Ishikawa (cell line): ENCODE measurements around the gene NPAS3.

Experiments
- CREB1 ChIP-seq: IDR thresholded peaks from 2 replicates; pipeline ENCODE4 v1.6.1; 2012; ENCODE audit warnings: low read depth
- EGR1 ChIP-seq: IDR thresholded peaks from 2 replicates; pipeline ENCODE4 v1.6.1; 2012
- EP300 ChIP-seq: IDR thresholded peaks from 2 replicates; pipeline ENCODE4 v1.6.1; 2012; ENCODE audit warnings: borderline replicate concordance
- FOXM1 ChIP-seq: IDR thresholded peaks from 2 replicates; pipeline ENCODE4 v1.6.1; 2012; ENCODE audit warnings: low read depth, borderline replicate concordance
- RAD21 ChIP-seq: IDR thresholded peaks from 2 replicates; pipeline ENCODE4 v1.6.1; 2012; ENCODE audit warnings: low read depth
- TAF1 ChIP-seq: IDR thresholded peaks from 2 replicates; pipeline ENCODE4 v1.6.1; 2012; ENCODE audit warnings: low read depth, mild to moderate bottlenecking
- TEAD4 ChIP-seq: IDR thresholded peaks from 2 replicates; pipeline ENCODE4 v1.6.1; 2012
- YY1 ChIP-seq: IDR thresholded peaks from 2 replicates; pipeline ENCODE4 v1.6.1; 2012; ENCODE audit warnings: low read depth

GRCh38 chr14:33631441-33631840, 692.8 kb downstream of the NPAS3 start:
- TF ChIP-seq EGR1 (no peak), RAD21 (no peak), FOXM1 (no peak), CREB1 (no peak), TAF1 (no peak), EP300 (no peak), TEAD4 (no peak), YY1 (no peak)
